Activated T-cell treated with anti-CD3 and anti-CD28 coated beads for 1 hour (primary cell): ENCODE measurements around the gene APCDD1.
"Not testable (repeated sequence)": the region's sequence is repeated elsewhere in the genome, so short reads cannot be mapped to it uniquely, and the experiment has no call there.

ENCODE experiments used
- DNase-seq: peaks from one replicate; pipeline ENCODE4 v3.0.0-alpha.2; 2020; ENCODE audit warnings: low read depth

The APCDD1 gene

DNA sequence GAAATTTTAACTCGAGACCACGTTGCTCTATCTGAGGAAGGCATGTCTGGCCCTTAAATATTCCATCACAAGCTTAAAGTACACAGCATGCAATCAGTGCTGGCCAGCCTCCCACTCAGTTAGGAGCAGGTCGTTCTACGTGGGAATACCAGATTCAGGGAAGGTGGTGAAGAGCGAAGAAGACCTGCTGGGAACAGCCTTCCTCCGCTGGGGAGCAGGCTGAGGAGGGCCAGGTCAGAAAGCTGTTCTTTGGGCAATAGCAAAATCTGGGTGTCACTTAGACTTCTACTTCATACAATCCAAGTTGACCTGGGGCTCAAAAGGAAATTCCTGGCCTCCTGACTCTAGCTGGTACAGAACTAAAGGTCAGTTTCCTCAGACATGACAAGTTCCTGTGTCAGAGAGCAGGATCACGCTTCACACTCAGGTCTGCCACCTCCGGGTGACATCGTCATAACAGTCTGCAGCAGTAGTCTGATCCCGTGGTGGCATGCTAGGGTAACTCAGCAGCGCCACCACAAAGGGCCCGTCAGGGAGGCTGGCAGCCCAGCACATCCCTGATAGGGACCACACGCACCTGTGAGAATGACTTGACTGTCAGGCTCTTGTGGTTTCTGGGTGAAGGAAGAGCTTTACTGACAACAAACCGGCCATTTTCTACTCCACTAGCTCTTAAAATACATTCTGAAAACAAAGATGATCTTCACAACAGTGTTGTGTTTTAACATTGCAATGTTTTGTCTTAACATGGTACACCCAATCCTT, 36.1 kb downstream of the APCDD1 start:
- DNase-seq = peak; percentile 27

DNA sequence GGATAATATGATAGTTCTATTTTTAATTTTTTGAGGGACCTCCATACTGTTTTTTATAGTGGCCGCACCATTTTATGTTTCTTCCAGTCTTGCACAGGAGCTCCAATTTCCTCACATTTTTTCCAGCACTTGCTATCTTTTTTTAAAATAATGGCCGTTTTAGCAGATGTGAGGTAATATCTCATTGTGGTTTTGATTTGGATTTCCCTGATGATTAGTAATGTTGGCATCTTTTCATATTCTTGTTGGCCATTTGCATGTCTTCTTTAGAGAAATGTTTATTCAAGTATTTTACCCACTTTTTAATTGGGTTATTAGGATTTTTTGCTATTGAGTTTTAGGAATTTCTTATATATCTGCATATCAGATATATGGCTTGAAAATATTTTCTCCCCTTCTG, 41.5 kb downstream of the APCDD1 start:
- no peak for DNase-seq

DNA sequence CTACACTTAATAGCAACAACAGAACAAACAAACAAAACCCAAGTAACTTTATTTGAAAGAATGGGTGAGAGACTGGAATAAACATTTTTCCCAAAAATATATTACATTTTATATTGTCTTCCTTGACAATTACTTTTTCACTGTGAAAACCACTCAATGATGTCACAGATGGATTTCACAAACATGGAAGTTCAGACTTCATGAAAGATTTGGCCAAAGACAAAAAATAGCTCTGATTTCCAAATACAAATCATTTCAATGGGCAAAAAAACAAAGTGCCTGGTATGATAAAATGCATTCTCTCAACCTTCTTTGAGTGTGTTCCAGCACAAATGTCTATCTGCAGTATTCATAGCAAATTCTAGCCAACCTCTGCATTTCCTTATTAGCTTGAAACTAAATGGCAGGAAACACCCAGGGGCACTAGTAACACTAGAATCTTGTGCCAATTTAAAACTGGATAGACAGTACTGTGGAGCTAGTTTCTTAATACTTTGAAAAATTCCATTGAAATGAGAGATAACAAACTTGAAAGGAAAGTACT, 42.8 kb downstream of the APCDD1 start:
- no peak for DNase-seq

DNA sequence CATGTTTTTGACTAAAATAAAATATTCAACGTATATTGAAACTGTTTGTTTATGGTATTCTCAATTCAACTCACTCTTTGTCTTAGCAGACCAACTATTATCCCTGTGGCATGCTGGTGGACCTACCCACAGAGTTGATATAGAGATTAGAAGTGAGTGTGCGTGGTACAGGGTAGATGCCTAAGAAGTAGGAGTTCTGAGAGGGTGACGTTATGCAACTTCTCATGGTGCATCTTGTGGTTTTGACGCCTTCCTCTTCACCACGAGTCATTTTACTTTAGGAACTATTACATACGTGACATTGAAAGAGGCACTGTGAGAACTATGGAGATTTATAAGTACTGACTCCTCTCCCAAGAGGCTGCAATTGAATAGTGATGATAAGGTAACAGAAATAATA, 44.8 kb downstream of the APCDD1 start:
- DNase-seq = no peak

DNA sequence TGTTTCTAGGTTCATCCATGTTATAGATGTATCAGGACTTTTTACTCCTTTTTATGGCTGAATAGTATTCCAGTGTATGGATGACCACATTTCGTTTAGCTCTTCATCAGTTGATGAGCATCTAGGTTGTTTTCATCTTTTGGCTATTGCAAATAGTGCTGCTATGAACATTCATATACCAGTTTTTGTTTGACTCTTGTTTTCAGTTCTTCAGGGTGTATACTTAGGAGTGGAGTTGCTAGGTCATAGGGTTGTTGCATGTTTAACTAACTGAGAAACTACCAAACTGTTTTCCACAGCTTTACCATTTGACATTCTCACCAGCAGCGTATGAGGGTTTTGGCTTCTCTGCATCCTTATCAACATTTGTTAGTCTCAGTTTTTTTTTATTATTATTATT, 45.6 kb downstream of the APCDD1 start:
- no peak for DNase-seq

DNA sequence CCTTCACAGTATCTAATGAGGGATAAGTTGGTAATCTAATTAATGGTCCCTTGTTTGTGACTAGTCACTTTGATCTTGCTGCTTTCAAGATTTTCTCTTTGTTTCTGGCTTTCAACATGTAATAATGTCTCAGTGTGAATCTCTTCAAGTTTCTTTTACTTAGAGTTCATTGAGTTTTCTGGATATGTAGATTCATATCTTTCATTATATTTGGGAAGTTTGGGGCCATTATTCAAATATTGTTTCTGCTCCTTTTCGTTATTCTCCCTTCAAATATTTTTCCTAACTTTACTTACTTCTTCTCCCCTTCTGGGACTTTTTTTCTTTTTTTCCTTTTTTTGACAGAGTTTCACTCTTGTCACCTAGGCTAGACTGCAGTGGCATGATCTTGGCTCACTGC, 50.3 kb downstream of the APCDD1 start:
- DNase-seq = no peak

DNA sequence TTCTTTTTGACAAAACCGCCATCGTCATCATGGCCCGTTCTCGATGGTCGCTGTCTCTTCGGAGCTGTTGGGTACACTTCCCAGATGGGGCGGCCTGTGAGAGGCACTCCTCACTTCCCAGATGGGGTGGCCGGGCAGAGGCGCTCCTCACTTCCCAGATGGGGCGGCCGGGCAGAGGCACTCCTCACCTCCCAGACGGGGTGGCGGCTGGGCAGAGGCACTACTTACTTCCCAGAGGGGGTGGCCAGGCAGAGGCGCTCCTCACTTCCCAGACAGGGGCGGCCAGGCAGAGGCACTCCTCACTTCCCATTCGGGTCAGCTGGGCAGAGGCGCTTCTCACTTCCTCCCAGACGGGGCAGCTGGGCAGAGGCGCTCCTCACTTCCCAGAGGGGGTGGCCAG, 51.5 kb downstream of the APCDD1 start:
- not testable (repeated sequence) for DNase-seq

DNA sequence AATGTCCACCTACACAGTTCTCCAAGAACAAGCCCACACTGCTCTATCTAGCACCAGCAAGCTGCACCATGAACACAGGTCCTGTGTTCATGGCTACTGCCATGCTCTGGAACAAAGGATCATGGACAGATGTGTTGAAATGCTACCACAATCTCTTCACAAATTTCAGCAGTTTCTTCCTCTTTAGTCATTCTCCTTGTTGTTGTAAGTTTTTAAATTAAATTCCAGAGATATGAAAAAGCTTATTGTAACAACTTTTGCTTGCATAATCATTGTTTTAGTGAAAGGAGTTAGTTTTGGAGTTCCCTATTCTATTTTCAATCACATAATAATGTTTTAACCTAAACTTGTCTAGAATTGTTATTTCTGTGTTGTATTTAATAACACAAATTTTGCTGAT, 54.2 kb downstream of the APCDD1 start:
- no peak for DNase-seq

DNA sequence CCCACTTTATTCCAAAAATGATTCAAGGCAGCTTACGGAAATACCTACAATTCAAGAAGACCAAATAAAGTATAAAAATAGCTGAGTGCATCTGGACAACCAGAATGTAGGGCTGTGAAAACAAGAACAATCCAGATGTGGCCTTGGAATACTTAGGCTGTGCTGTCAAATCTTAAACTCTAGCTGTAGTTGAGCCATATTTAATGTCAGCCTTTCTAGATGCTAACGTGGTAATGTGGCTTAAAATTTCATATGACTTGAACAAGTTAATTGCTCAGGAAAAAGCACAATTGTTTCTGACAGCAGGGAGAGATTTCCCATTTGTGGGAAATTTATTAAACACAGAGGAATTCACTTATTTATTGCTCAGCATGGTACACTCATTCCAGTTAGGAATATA, 56.8 kb downstream of the APCDD1 start:
- no peak for DNase-seq

DNA sequence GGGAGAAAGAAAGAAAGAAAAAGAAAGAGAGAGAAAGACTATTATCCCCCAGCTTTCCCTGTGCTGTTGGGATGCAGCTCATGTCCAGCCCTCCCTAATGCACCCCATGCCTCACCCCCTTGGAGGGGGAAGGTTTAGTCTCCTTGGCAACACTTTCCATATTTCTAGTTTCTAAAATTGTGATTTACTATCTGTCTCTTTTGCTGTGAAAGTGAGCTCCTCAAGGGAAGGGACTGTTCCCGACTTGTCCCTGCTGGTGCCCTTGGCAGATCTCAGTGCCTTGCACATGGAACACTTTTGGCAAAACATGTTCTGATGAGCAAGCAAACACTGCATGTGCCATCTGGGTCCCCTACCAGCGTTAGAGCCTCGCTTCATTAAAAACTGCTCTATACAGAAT, 59.6 kb downstream of the APCDD1 start:
- no peak for DNase-seq

DNA sequence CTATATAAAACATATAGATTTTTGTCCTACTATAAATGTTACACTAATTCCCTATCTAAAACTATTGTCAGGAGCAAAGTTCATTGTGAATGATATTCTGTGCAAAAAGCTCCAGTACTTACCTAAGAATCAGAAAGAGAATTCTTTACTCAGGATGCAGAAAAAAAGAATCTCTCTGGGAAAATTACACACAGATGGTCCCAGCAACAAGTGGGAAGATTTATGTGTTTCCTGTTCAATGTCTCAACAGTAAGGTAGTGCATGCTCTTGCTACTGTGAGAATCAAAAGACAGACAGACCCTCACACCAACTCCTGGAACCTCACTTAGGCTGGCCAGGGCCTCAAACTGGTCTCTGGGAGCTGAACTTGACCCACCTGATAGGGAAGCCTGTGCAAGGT, 60.2 kb downstream of the APCDD1 start:
- DNase-seq = no peak

DNA sequence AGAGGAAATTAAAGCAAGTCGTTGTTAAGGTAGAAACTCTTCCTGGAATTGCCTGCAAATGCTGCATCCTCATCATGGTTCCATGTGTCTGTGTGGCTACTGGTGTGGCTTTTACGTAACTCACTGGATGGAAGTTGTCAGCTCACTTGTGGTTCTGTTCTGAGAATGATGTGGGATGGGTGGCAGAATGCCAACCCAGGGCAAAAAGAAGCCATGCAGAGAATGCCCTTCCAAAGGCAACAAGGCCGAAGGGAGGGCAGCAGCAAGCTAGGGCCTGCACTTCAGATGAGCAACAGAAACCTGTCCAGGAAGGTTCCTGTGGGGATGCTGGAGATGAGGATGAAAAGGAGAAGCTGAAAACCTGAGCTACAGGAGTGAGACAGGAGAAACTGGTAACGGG, 61.0 kb downstream of the APCDD1 start:
- DNase-seq = no peak

DNA sequence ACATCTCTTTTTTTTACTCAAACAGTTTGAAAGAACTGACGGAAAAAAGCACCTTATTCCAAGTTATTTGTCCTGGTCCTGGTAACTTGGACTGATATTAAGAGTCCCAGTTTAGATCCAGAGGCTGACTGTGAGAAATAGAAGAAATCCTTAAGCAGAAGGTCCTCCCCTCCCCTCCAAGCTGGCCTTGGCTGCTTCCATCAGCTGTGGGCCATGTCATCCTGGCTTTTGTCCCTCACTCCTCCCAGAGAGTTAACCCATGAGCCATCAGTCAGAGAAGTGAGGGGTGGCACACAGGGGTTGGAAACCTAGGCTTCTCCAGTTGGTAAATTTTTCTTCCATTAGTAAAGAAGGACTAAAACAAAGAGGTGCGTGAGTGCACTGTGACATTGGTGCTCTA, 61.6 kb downstream of the APCDD1 start:
- no peak for DNase-seq

DNA sequence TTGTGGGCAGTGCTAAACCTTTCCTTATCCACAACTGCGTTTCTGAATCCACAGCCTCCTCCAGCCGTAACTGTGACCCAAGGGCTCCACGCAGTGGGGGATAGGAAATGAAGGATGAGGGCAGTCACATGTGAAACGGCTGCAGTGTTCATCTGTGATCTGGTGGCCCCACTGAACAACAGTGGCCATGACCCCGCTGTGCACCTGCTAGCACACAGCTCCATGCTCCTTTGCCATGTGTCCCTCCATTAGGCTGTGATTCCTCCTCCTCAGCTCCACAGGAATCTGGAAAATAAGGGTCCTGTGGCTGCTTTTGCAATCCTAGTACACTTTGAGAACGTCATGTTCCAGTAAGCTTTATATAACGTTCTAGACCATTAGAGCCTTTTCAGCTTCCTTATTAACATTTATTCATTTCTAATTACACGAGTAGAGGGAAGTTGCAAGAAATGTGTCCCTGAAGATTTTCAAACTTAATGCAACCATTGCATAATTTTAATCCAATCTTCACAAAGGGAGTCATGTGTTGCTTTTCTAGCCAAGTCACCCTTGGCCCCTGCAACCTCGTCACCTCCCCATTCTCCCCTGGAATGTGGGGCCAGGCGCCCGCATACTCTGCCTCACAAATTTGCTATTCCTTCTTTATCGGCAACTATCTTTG, 64.3 kb downstream of the APCDD1 start:
- no peak for DNase-seq

DNA sequence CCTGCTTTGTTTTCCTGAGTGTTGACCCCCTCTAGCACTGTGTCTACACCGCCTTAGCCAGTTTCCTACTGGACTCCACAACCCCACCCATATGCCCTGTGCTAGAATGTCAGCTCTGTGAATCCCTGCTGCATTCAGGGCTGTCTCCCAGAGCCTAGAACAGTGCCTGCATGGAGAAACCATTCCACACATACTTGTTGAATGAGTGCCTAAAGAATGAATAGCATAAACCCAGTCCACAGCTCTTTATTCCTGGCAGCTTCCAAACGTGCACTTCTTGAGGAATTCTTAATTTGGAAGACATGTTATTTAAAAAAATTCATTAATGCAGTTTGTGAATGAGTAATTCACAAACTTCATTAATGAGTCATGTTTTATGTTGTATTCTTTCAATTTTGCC, 64.9 kb downstream of the APCDD1 start:
- DNase-seq = no peak

DNA sequence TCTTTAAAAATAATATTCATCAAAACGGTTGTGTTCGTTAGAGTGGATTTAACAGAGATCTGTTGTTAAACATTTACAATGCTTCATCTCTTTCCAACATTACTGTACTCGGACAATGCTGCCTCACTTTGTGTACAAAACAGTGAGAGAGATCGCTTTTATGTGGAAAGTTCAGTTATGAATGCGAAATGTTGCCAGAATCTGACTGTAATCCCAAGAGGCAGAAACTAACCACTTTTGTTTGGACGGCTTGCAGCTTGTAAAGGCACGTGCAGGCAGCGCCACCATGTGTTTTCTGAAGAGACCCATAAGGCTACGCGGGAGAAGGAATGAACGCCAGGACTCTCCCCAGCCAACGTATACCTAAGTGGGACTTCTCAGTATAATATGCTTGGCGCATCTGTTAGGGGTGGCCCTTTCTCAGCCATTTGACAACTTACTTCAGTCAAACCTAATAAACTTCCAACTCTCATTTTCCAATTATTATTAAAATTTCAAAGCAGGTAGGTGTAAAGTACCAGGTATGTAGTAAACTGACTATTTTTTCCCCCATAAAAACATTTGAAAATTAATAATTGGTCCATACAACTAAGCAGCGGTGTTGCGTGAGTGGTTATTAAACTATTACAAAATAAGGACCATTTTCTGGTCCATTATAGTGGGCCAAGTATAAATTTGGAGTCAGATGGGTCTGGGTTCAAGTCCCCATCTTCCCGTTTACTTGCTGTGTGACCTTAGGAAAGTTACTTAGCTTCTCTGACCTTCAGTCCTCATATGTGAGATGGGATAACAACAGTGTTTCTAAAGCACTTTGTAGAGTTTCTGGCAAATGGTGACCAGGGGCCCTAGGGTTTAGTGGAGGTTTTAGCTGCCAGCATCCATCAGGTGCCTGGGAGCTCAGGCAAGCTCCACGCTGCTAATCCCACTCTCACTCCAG, 65.8 kb downstream of the APCDD1 start:
- peak; percentile 40 for DNase-seq

DNA sequence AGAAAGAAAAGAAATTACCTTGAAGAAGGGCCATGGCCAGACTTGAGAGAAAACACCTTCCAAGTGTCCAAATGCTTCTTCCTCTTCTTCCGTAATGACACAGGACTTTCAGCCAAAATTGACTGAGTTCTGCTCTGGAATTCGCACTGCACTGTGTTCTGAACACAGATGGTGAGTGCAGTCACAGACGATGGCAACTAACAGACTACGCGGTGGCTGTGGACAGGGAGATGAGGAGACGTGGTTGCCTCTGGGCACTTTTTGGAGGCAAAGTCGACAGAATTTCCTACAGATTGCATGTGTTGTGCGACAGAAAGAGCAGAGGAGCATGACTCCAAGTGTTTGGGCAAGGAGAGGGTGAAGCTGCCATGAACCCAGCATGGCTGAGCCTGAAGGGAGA, 67.1 kb downstream of the APCDD1 start:
- no peak for DNase-seq

DNA sequence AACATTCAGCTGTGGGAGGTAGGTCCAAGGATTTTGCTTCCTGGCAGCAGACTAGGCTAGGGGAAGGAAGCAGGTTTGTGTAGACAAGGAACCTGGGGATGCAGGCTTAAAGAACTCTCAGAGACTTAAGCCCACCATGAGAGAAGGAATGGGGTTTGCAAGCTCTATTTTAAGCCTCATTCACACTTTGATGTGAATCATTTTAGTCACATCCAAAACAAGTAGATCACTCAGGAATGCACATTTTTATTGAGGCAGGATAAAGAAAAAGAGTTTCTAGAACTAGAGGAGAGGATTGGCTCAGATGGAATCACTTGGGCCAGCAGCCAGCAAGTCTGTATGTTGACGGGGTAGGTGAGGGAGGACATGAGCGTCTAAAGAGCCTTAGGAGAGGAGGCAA, 68.1 kb downstream of the APCDD1 start:
- no peak for DNase-seq

DNA sequence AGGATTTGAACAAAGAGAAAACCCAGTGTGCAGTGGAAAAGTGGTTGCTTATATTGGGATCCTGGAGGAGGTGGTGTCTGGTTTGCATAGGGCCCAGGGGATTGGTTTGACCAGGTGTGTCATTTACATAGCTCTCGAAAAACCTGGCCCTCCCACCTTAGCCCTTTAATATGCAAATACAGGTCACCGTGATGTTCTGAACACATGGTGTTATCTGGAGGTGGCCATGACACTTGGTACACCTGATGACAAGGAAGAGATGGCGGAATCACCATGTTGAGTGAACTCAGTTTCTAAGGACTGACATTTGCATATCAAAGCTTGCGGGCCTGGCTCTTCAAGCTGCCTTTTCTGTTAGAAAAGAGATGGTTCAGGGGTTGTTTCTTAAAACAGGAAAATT, 69.1 kb downstream of the APCDD1 start:
- DNase-seq = no peak

DNA sequence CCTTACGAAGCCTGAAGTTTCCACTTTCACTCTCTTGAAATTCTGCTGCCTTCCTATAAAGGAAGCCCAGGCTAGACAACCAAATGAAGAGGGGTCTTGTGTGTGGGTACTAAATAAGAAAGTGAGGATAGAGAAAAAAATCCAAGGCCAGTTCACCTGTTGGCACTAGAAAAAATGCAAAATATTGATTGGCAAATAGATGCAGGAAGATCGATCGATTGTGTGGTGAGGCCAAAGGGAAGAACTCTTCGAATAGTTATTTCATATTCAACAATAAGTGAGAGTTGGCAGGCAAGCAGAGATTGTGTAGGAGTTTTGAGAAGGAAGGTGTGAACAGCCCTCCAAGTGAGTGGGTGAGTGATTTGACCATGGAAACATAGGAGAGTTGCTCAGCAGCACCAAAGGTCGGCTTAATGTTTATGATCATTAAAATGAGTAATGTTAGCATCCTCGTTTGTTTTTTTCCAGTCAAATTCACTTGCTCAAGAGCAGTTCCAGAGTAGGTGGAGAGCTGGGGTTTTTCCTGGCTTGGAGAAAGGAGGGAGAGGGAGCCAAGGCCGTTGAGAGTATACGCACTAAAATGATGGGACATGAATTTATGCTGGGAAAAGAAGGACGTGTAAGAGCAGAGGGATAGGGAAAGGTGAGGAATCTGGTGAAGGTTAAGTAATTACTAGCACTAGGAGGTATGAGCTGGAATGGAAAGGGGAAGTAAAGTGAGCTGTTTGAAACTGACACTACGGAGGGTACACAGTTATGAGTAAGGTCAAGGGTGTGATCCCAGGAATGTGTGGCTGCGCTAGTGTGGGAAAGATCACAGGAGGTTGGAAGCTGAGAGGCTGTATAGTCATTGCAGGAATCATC, 70.3 kb downstream of the APCDD1 start:
- DNase-seq = no peak

DNA sequence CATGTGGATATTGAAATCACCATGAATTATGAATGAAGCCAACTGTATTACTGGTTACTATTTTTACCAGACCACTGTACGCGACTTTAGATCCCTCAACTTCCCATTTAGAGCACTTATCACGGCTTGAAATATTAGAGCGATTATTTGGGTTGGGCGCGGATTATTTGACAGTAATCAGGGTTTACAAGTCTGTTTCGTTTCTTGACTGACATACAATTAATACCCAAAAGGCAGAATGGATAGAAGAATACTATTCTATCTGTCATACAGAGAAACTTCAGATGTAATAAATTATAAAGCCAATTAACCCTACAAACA, 70.9 kb downstream of the APCDD1 start:
- DNase-seq = no peak
